CD4-positive, CD25-positive, alpha-beta regulatory T cell (primary cell): ENCODE data around the gene ID4. TPM values are rescaled to one million over a fixed set of nuclear protein-coding genes. Genes with fewer than 3 reads are reported as not detected.

Experiments used
- ATAC-seq, 2 donors: fragments of 150-1000 bp; cut with Tn5 transposase; one replicate each; pipeline ENCODE4 v1.10.0; 2021; ENCODE audit warnings: low read depth in 2 of 2, moderate number of reproducible peaks in 2 of 2, moderate library complexity in 1 of 2
- DNase-seq, 3 donors: peaks; one replicate each; pipeline versions ENCODE4 v3.0.0 to v3.0.0-alpha.2; 2012 to 2022; ENCODE audit warnings: mixed read lengths in 1 of 3
- H3K27ac ChIP-seq: one replicate; pipeline ENCODE4 v1.7.0; 2013; ENCODE audit warnings: mild to moderate bottlenecking, low read length; ENCODE audit not compliant: insufficient read depth, poor library complexity, severe bottlenecking
- H3K27me3 ChIP-seq: one replicate; pipeline ENCODE4 v1.7.0; 2013; ENCODE audit warnings: low read length; ENCODE audit not compliant: control insufficient read depth, insufficient read depth
- H3K36me3 ChIP-seq: one replicate; pipeline ENCODE4 v1.7.0; 2013; ENCODE audit warnings: mild to moderate bottlenecking, low read length, moderate library complexity; ENCODE audit not compliant: control insufficient read depth, insufficient read depth
- H3K4me1 ChIP-seq: 2 replicates; pipeline ENCODE4 v1.7.0; 2013; ENCODE audit warnings: mild to moderate bottlenecking, low read length; ENCODE audit not compliant: insufficient read depth, control insufficient read depth, poor library complexity, severe bottlenecking
- H3K4me3 ChIP-seq: one replicate; pipeline ENCODE4 v1.7.0; 2013; ENCODE audit warnings: low read depth, mild to moderate bottlenecking, low read length, moderate library complexity
- H3K9me3 ChIP-seq, 2 experiments: 1 replicate in 1 of 2; 2 replicates in 1 of 2; pipeline ENCODE4 v1.7.0; 2013; ENCODE audit warnings: low read length in 2 of 2, mild to moderate bottlenecking in 1 of 2, moderate library complexity in 1 of 2; ENCODE audit not compliant: control insufficient read depth in 2 of 2
- H3K27ac Mint-ChIP-seq, 3 donors: one replicate each; pipeline ENCODE4 v1.8.0; 2020 to 2022; ENCODE audit warnings: mild to moderate bottlenecking in 3 of 3, mixed read lengths in 3 of 3, moderate library complexity in 2 of 3
- H3K27me3 Mint-ChIP-seq: one replicate; pipeline ENCODE4 v1.8.0; 2022; ENCODE audit warnings: mild to moderate bottlenecking, mixed read lengths
- H3K36me3 Mint-ChIP-seq: one replicate; pipeline ENCODE4 v1.8.0; 2020; ENCODE audit warnings: mixed read lengths
- H3K4me1 Mint-ChIP-seq, 4 donors: one replicate each; pipeline ENCODE4 v1.8.0; 2020 to 2022; ENCODE audit warnings: mixed read lengths in 4 of 4, mild to moderate bottlenecking in 1 of 4
- H3K4me3 Mint-ChIP-seq, 4 donors: one replicate each; pipeline ENCODE4 v1.8.0; 2020 to 2022; ENCODE audit warnings: mild to moderate bottlenecking in 4 of 4, mixed read lengths in 4 of 4, moderate library complexity in 3 of 4
- H3K9me3 Mint-ChIP-seq, 7 donors: one replicate each; pipeline ENCODE4 v1.8.0; 2020 to 2022; ENCODE audit warnings: mixed read lengths in 7 of 7, mild to moderate bottlenecking in 3 of 7, moderate library complexity in 2 of 7
- polyA plus RNA-seq, 4 donors: library from polyadenylated mRNA; unstranded; fragments of 300-500 nt; fragmentation: Illumina TruSeq; gene quantifications; one replicate each; pipeline ENCODE4 v1.2.3, GENCODE V29; 2021
- total RNA-seq: library from RNA; stranded (reverse); gene quantifications from one replicate; pipeline ENCODE4 v1.2.3, GENCODE V29; 2022

Gene ID4
- total and polyA plus RNA-seq, 5 donors from 2014 or later, result not detected

- H3K27me3 Mint-ChIP-seq, result no peaks in the 10 kb centered on the region
- H3K9me3 Mint-ChIP-seq, result peaks cover 0 to 7% (median 3%) of the 10 kb centered on the region in 7 donors
- H3K27ac ChIP-seq, result no peak overlapping the region
- no peaks in the 10 kb centered on the region for H3K36me3 Mint-ChIP-seq
- H3K36me3 ChIP-seq, result no peaks in the 10 kb centered on the region
- H3K4me3 Mint-ChIP-seq, result no peak overlapping the region
- H3K9me3 ChIP-seq, result no peaks in the 10 kb centered on the region
- no peak for ATAC-seq
- H3K4me1 Mint-ChIP-seq, result no peaks in the 10 kb centered on the region
- no peak overlapping the region for H3K27ac Mint-ChIP-seq
- H3K4me1 ChIP-seq, result no peaks in the 10 kb centered on the region
- no peak for DNase-seq
- H3K4me3 ChIP-seq, result no peak overlapping the region
- H3K27me3 ChIP-seq, result no peaks in the 10 kb centered on the region
These were observed 18.4 kb upstream of the ID4 start for GRCh38 chr6:19818805-19819204.

GRCh38 chr6:19824058-19824807 lies 12.9 kb upstream of the ID4 start:
- Mint-ChIP-seq H3K27ac (no peak overlapping the region), H3K9me3 (peaks cover 0 to 4% (median 2%) of the 10 kb centered on the region in 7 donors), H3K4me1 (no peaks in the 10 kb centered on the region), H3K36me3 (no peaks in the 10 kb centered on the region), H3K27me3 (no peaks in the 10 kb centered on the region), H3K4me3 (no peak overlapping the region)
- no peak overlapping the region for H3K27ac ChIP-seq
- H3K4me3 ChIP-seq, result no peak overlapping the region
- H3K27me3 ChIP-seq, result no peaks in the 10 kb centered on the region
- no peaks in the 10 kb centered on the region for H3K4me1 ChIP-seq
- ATAC-seq, result no peak
- no peak for DNase-seq
- no peaks in the 10 kb centered on the region for H3K36me3 ChIP-seq
- H3K9me3 ChIP-seq, result no peaks in the 10 kb centered on the region

GRCh38 chr6:19827247-19827646 lies 9.9 kb upstream of the ID4 start:
- H3K4me3 ChIP-seq, result no peak overlapping the region
- ATAC-seq (no peak), DNase-seq (no peak)
- H3K9me3 ChIP-seq, result no peaks in the 10 kb centered on the region
- no peaks in the 10 kb centered on the region for H3K4me1 Mint-ChIP-seq
- H3K4me1 ChIP-seq, result no peaks in the 10 kb centered on the region
- no peaks in the 10 kb centered on the region for H3K27me3 Mint-ChIP-seq
- no peak overlapping the region for H3K27ac Mint-ChIP-seq
- no peak overlapping the region for H3K27ac ChIP-seq
- H3K36me3 Mint-ChIP-seq, result no peaks in the 10 kb centered on the region
- no peaks in the 10 kb centered on the region for H3K36me3 ChIP-seq
- no peak overlapping the region for H3K4me3 Mint-ChIP-seq
- H3K9me3 Mint-ChIP-seq, result peaks cover 0 to 5% (median 0%) of the 10 kb centered on the region in 7 donors
- H3K27me3 ChIP-seq, result no peaks in the 10 kb centered on the region

- H3K9me3 ChIP-seq, result no peaks in the 10 kb centered on the region
These were observed 9.3 kb upstream of the ID4 start for GRCh38 chr6:19827903-19828302.

GRCh38 chr6:19830171-19830570 lies 7.0 kb upstream of the ID4 start:
- peaks cover 0 to 5% (median 0%) of the 10 kb centered on the region in 7 donors for H3K9me3 Mint-ChIP-seq
- H3K4me3 Mint-ChIP-seq, result no peak overlapping the region

More at GRCh38 chr6:19827903-19828302, 9.3 kb upstream of the ID4 start:
- peaks cover 0 to 5% (median 0%) of the 10 kb centered on the region in 7 donors for H3K9me3 Mint-ChIP-seq
- Histone ChIP-seq H3K27me3 (no peaks in the 10 kb centered on the region), H3K36me3 (no peaks in the 10 kb centered on the region), H3K4me3 (no peak overlapping the region), H3K4me1 (no peaks in the 10 kb centered on the region), H3K27ac (no peak overlapping the region)
- H3K36me3 Mint-ChIP-seq, result no peaks in the 10 kb centered on the region
- H3K27ac Mint-ChIP-seq, result no peak overlapping the region
- H3K4me1 Mint-ChIP-seq, result no peaks in the 10 kb centered on the region
- ATAC-seq (no peak), DNase-seq (no peak)
- H3K27me3 Mint-ChIP-seq, result no peaks in the 10 kb centered on the region
- H3K4me3 Mint-ChIP-seq, result no peak overlapping the region

DNA sequence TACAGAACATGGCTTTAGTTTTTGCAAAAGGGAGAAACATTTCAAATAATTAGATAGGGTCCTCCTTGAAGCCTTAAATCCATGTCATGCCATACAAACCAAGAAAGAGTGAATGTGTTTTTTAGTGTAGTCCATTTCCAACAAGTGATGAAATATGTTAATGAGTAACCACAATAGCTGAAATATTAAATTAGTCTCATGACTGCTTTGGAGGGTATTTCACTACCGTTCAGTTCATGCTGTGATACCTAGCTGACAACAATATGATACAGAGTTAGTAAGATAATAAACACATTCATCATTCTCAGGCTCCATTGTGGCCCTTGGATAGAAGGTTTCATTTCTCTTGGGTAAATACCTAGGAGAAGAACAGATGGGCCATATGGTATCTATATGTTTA lies 5.8 kb upstream of the ID4 start:
- DNase-seq (no peak), ATAC-seq (no peak)
- Mint-ChIP-seq H3K36me3 (no peaks in the 10 kb centered on the region), H3K4me3 (no peak overlapping the region), H3K27me3 (peaks cover 11% of the 10 kb centered on the region), H3K9me3 (peaks cover 0 to 5% (median 0%) of the 10 kb centered on the region in 7 donors), H3K27ac (no peak overlapping the region), H3K4me1 (no peaks in the 10 kb centered on the region)
- no peaks in the 10 kb centered on the region for H3K36me3 ChIP-seq
- no peaks in the 10 kb centered on the region for H3K9me3 ChIP-seq
- no peak overlapping the region for H3K27ac ChIP-seq
- H3K4me1 ChIP-seq, result no peaks in the 10 kb centered on the region
- no peak overlapping the region for H3K4me3 ChIP-seq
- peaks cover 13% of the 10 kb centered on the region for H3K27me3 ChIP-seq

More at GRCh38 chr6:19830171-19830570, 7.0 kb upstream of the ID4 start:
- Mint-ChIP-seq H3K27ac (no peak overlapping the region), H3K4me1 (no peaks in the 10 kb centered on the region), H3K27me3 (peaks cover under 1% of the 10 kb centered on the region), H3K36me3 (no peaks in the 10 kb centered on the region)
- H3K4me3 ChIP-seq, result no peak overlapping the region
- DNase-seq (no peak), ATAC-seq (no peak)
- H3K36me3 ChIP-seq, result no peaks in the 10 kb centered on the region
- H3K9me3 ChIP-seq, result no peaks in the 10 kb centered on the region
- H3K27ac ChIP-seq, result no peak overlapping the region
- peaks cover 8% of the 10 kb centered on the region for H3K27me3 ChIP-seq
- H3K4me1 ChIP-seq, result no peaks in the 10 kb centered on the region

GRCh38 chr6:19833947-19834346 lies 3.2 kb upstream of the ID4 start:
- DNase-seq, result no peak
- peaks cover 0 to 4% (median 3%) of the 10 kb centered on the region in 7 donors for H3K9me3 Mint-ChIP-seq

GRCh38 chr6:19834858-19835257 lies 2.3 kb upstream of the ID4 start:
- Histone ChIP-seq H3K27me3 (peaks cover 18% of the 10 kb centered on the region), H3K36me3 (no peaks in the 10 kb centered on the region), H3K9me3 (no peaks in the 10 kb centered on the region), H3K4me3 (no peak overlapping the region), H3K4me1 (no peaks in the 10 kb centered on the region), H3K27ac (no peak overlapping the region)
- no peak for DNase-seq
- Mint-ChIP-seq H3K4me3 (no peak overlapping the region), H3K4me1 (peaks cover 0 to 9% (median 3%) of the 10 kb centered on the region in 4 donors), H3K36me3 (no peaks in the 10 kb centered on the region), H3K9me3 (peaks cover 0 to 7% (median 0%) of the 10 kb centered on the region in 7 donors), H3K27ac (no peak overlapping the region), H3K27me3 (peaks cover 29% of the 10 kb centered on the region)
- ATAC-seq, result no peak

More at GRCh38 chr6:19833947-19834346, 3.2 kb upstream of the ID4 start:
- no peak for ATAC-seq
- H3K36me3 ChIP-seq, result no peaks in the 10 kb centered on the region
- H3K4me1 ChIP-seq, result no peaks in the 10 kb centered on the region
- H3K27ac ChIP-seq, result no peak overlapping the region
- no peak overlapping the region for H3K4me3 Mint-ChIP-seq
- H3K36me3 Mint-ChIP-seq, result no peaks in the 10 kb centered on the region
- no peak overlapping the region for H3K27ac Mint-ChIP-seq
- peaks cover 19% of the 10 kb centered on the region for H3K27me3 Mint-ChIP-seq
- no peaks in the 10 kb centered on the region for H3K9me3 ChIP-seq
- H3K4me1 Mint-ChIP-seq, result peaks cover 0 to 4% (median under 1%) of the 10 kb centered on the region in 4 donors
- H3K4me3 ChIP-seq, result no peak overlapping the region
- peaks cover 13% of the 10 kb centered on the region for H3K27me3 ChIP-seq
